SK-N-SH (cell line): ENCODE data around the gene PCDHA7. TPM values are rescaled to one million over a fixed set of nuclear protein-coding genes. Genes with fewer than 3 reads are reported as not detected.
A peak's percentile ranks its signal among the peaks of the same experiment; 100 is the strongest.

Experiments used
- CTCF ChIA-PET: fragments of 300-600, 350-600 bp; formaldehyde crosslinking; extraction: SDS; loops from one replicate; lab custom pipeline; 2021; lab: Yijun Ruan, JAX
- POLR2A ChIA-PET: fragments of 350-600 bp; sonication (Branson Sonifier 250); formaldehyde crosslinking; extraction: SDS; loops from one replicate; lab custom pipeline; 2020; ENCODE audit warnings: antibody characterized with exemption, inconsistent platforms; lab: Yijun Ruan, JAX
- DNase-seq: peaks from one replicate; pipeline ENCODE4 v3.0.0; 2012
- H2AFZ ChIP-seq: fragments of 200-600 bp; sonication (generic); 2 replicates; pipeline ENCODE4 v1.8.1; 2016; ENCODE audit warnings: antibody characterized with exemption, mild to moderate bottlenecking, low read depth
- H3F3A ChIP-seq: fragments of 200-600 bp; sonication (generic); replicated peaks from 2 replicates; pipeline ENCODE3; 2016; ENCODE audit warnings: antibody characterized with exemption, mild to moderate bottlenecking; ENCODE audit not compliant: insufficient read depth
- H3K27ac ChIP-seq, 2 experiments: fragments of 200-500 bp in 1 of 2; fragments of 200-600 bp in 1 of 2; sonication (Bioruptor generic) in 1 of 2; sonication (generic), shearing (Covaris generic) in 1 of 2; 2 replicates each; pipeline versions ENCODE4 v1.5.1 to v1.6.1; 2014 to 2016; ENCODE audit warnings: low read depth in 2 of 2, inconsistent platforms in 1 of 2, low read length in 1 of 2, mild to moderate bottlenecking in 1 of 2, mixed read lengths in 1 of 2
- H3K27me3 ChIP-seq: fragments of 200-600 bp; sonication (generic), shearing (Covaris generic); 2 replicates; pipeline ENCODE4 v1.6.1; 2016; ENCODE audit warnings: mixed run types; ENCODE audit not compliant: insufficient read depth
- H3K36me3 ChIP-seq, 2 experiments: fragments of 200-500 bp in 1 of 2; fragments of 200-600 bp in 1 of 2; sonication (Bioruptor generic) in 1 of 2; sonication (generic) in 1 of 2; replicated peaks in 1 of 2; 2 replicates each; pipeline versions ENCODE3 to v1.5.1; 2014 to 2016; ENCODE audit warnings: low read length in 1 of 2, mild to moderate bottlenecking in 1 of 2; ENCODE audit not compliant: insufficient read depth in 2 of 2, control insufficient read depth in 1 of 2
- H3K4me1 ChIP-seq, 2 experiments: fragments of 200-500 bp in 1 of 2; fragments of 200-600 bp in 1 of 2; sonication (Bioruptor generic) in 1 of 2; sonication (generic), shearing (Covaris generic) in 1 of 2; 2 replicates each; pipeline versions ENCODE4 v1.5.1 to v1.6.1; 2014 to 2016; ENCODE audit warnings: low read depth in 1 of 2, low read length in 1 of 2, mixed run types in 1 of 2; ENCODE audit not compliant: insufficient read depth in 2 of 2, control insufficient read depth in 1 of 2
- H3K4me2 ChIP-seq: fragments of 200-600 bp; sonication (generic), shearing (Covaris generic); 2 replicates; pipeline ENCODE4 v1.6.1; 2017; ENCODE audit warnings: mixed run types
- H3K4me3 ChIP-seq, 2 experiments: fragments of 200-500 bp in 1 of 2; fragments of 200-600 bp in 1 of 2; sonication (Bioruptor generic) in 1 of 2; sonication (generic), shearing (Covaris generic) in 1 of 2; 2 replicates each; pipeline versions ENCODE4 v1.5.1 to v1.8.1; 2014 to 2016; ENCODE audit warnings: low read depth in 2 of 2, inconsistent platforms in 1 of 2, low read length in 1 of 2, mild to moderate bottlenecking in 1 of 2, mixed read lengths in 1 of 2, moderate library complexity in 1 of 2
- H3K79me2 ChIP-seq: fragments of 200-600 bp; sonication (generic); 2 replicates; pipeline ENCODE4 v1.8.1; 2017; ENCODE audit warnings: mild to moderate bottlenecking; ENCODE audit not compliant: insufficient read depth
- H3K9ac ChIP-seq: fragments of 200-600 bp; sonication (generic); 2 replicates; pipeline ENCODE4 v1.6.1; 2017; ENCODE audit warnings: mixed run types
- H3K9me2 ChIP-seq: fragments of 200-600 bp; sonication (generic); 2 replicates; pipeline ENCODE4 v1.6.1; 2017; ENCODE audit warnings: mixed run types
- H3K9me3 ChIP-seq: fragments of 200-600 bp; sonication (generic); 2 replicates; pipeline ENCODE4 v1.6.1; 2017; ENCODE audit warnings: mixed run types, mild to moderate bottlenecking, moderate library complexity
- H4K20me1 ChIP-seq: fragments of 200-600 bp; sonication (generic); 2 replicates; pipeline ENCODE4 v1.6.1; 2017; ENCODE audit warnings: mild to moderate bottlenecking, mixed run types; ENCODE audit not compliant: insufficient read depth
- CHD2 ChIP-seq: fragments of 150-350 bp; IDR thresholded peaks from 2 replicates; pipeline ENCODE4 v1.6.1; 2018; ENCODE audit warnings: low read length; ENCODE audit not compliant: partially characterized antibody
- CTCF ChIP-seq: fragments of 200-600 bp; sonication (generic); IDR thresholded peaks from 2 replicates; pipeline ENCODE4 v1.6.1; 2017; ENCODE audit warnings: antibody characterized with exemption, mild to moderate bottlenecking, moderate library complexity
- FOXM1 ChIP-seq: IDR thresholded peaks from 2 replicates; pipeline ENCODE4 v1.4.0; 2012; ENCODE audit warnings: low read depth, mild to moderate bottlenecking
- GABPA ChIP-seq: IDR thresholded peaks from 2 replicates; pipeline ENCODE4 v1.4.0; 2012; ENCODE audit warnings: low read depth, mild to moderate bottlenecking
- NFIC ChIP-seq: IDR thresholded peaks from 2 replicates; pipeline ENCODE4 v1.4.0; 2012; ENCODE audit warnings: borderline replicate concordance
- NRF1 ChIP-seq: IDR thresholded peaks from 2 replicates; pipeline ENCODE4 v1.6.1; 2012; ENCODE audit warnings: low read depth, mild to moderate bottlenecking, low read length
- POLR2AphosphoS5 ChIP-seq: IDR thresholded peaks from 2 replicates; pipeline ENCODE4 v1.6.1; 2012; ENCODE audit warnings: low read depth, low read length
- RAD21 ChIP-seq: IDR thresholded peaks from 2 replicates; pipeline ENCODE4 v1.6.1; 2012; ENCODE audit warnings: mild to moderate bottlenecking, low read length
- SIN3A ChIP-seq: IDR thresholded peaks from 2 replicates; pipeline ENCODE4 v1.6.1; 2012; ENCODE audit warnings: low read depth, mild to moderate bottlenecking, low read length, moderate library complexity, borderline replicate concordance
- SMC3 ChIP-seq: IDR thresholded peaks from 2 replicates; pipeline ENCODE4 v1.6.1; 2012; ENCODE audit warnings: low read depth, low read length, improper control_type of control experiment
- TAF1 ChIP-seq: IDR thresholded peaks from 2 replicates; pipeline ENCODE4 v1.6.1; 2012; ENCODE audit warnings: low read depth, mild to moderate bottlenecking, low read length, moderate library complexity, borderline replicate concordance
- WGBS: methylation state at CpG from one replicate; pipeline ENCODE4 v1.1.6; 2017; ENCODE audit warnings: low lambda C conversion rate; 5-methylcytosine and 5-hydroxymethylcytosine counted together
- polyA plus RNA-seq, 3 experiments: library from polyadenylated mRNA; depleted of rRNA; stranded (reverse); fragments of >200 nt; gene quantifications; 2 replicates each; pipeline ENCODE4 v1.2.3, GENCODE V29; 2012
- TF ChIP-seq, protein P1 (sequence below): fragments of 150-350 bp; IDR thresholded peaks from 2 replicates; pipeline ENCODE4 v1.6.1; 2016; ENCODE audit warnings: mild to moderate bottlenecking, low read depth, low read length
- TF ChIP-seq, protein P2 (sequence below): IDR thresholded peaks from 2 replicates; pipeline ENCODE4 v1.6.1; 2012; ENCODE audit warnings: mild to moderate bottlenecking, low read depth, low read length, moderate library complexity

PCDHA7 gene
- polyA plus RNA-seq, 1 of the 3 experiments (the other 2 are of a cell fraction): 0.15 TPM

GRCh38 chr5:140877262-140877581, 43.2 kb downstream of the PCDHA7 start (continued):
- TF ChIP-seq FOXM1: no peak
- no peak for TF ChIP-seq TAF1
- TF ChIP-seq SIN3A: no peak

GRCh38 chr5:140881889-140882590, 48.0 kb downstream of the PCDHA7 start, which contains the start of gene PCDHA13:
TSS of gene PCDHA13 (plus strand) at chr5:140882124. CDS start at chr5:140882269, 145 bp downstream.
- Histone ChIP-seq H4K20me1 (no peaks in the 10 kb centered on the region), H3K9me3 (no peaks in the 10 kb centered on the region; the same call in 1 of the 2 replicates), H3K4me1 (no peaks in the 10 kb centered on the region; a peak in 1 of 4 replicates), H3K27ac (no peak within 1 kb of the TSS), H3K4me3 (no peak within 1 kb of the TSS), H2AFZ (no peak within 1 kb of the TSS), H3K79me2 (no peaks in the 10 kb centered on the region), H3F3A (no peaks in the 10 kb centered on the region), H3K27me3 (no peaks in the 10 kb centered on the region), H3K9me2 (no peaks in the 10 kb centered on the region), H3K36me3 (no peaks in the 10 kb centered on the region), H3K4me2 (no peak within 1 kb of the TSS), H3K9ac (no peak within 1 kb of the TSS)
- TF ChIP-seq, protein P1, sequence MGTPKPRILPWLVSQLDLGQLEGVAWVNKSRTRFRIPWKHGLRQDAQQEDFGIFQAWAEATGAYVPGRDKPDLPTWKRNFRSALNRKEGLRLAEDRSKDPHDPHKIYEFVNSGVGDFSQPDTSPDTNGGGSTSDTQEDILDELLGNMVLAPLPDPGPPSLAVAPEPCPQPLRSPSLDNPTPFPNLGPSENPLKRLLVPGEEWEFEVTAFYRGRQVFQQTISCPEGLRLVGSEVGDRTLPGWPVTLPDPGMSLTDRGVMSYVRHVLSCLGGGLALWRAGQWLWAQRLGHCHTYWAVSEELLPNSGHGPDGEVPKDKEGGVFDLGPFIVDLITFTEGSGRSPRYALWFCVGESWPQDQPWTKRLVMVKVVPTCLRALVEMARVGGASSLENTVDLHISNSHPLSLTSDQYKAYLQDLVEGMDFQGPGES: no peak
- TF ChIP-seq NRF1: no peak
- no peak for TF ChIP-seq CHD2
- no peak for TF ChIP-seq GABPA
- no peak for TF ChIP-seq POLR2AphosphoS5
- TF ChIP-seq, protein P2, sequence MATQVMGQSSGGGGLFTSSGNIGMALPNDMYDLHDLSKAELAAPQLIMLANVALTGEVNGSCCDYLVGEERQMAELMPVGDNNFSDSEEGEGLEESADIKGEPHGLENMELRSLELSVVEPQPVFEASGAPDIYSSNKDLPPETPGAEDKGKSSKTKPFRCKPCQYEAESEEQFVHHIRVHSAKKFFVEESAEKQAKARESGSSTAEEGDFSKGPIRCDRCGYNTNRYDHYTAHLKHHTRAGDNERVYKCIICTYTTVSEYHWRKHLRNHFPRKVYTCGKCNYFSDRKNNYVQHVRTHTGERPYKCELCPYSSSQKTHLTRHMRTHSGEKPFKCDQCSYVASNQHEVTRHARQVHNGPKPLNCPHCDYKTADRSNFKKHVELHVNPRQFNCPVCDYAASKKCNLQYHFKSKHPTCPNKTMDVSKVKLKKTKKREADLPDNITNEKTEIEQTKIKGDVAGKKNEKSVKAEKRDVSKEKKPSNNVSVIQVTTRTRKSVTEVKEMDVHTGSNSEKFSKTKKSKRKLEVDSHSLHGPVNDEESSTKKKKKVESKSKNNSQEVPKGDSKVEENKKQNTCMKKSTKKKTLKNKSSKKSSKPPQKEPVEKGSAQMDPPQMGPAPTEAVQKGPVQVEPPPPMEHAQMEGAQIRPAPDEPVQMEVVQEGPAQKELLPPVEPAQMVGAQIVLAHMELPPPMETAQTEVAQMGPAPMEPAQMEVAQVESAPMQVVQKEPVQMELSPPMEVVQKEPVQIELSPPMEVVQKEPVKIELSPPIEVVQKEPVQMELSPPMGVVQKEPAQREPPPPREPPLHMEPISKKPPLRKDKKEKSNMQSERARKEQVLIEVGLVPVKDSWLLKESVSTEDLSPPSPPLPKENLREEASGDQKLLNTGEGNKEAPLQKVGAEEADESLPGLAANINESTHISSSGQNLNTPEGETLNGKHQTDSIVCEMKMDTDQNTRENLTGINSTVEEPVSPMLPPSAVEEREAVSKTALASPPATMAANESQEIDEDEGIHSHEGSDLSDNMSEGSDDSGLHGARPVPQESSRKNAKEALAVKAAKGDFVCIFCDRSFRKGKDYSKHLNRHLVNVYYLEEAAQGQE: no peak
- POLR2A ChIA-PET: no interaction called here
- WGBS: 90% methylated on average over 26 of the region's 35 CpGs
- DNase-seq: no peak
- CTCF ChIA-PET: interaction anchor here (0.9 to 3.8 kb wide), 4 partner anchors 17 to 158 kb away, joined by 3 to 20 read pairs (median 4); partner anchors contain the start of gene PCDHAC1

- Histone ChIP-seq H2AFZ (no peak overlapping the region), H3K4me2 (no peak overlapping the region), H3K9me3 (no peaks in the 10 kb centered on the region; the same call in 1 of the 2 replicates), H3K4me3 (no peak overlapping the region), H3K9ac (no peak overlapping the region), H3F3A (no peaks in the 10 kb centered on the region), H3K36me3 (no peaks in the 10 kb centered on the region), H3K27ac (no peak overlapping the region), H4K20me1 (no peaks in the 10 kb centered on the region), H3K79me2 (no peaks in the 10 kb centered on the region), H3K9me2 (no peaks in the 10 kb centered on the region), H3K27me3 (no peaks in the 10 kb centered on the region), H3K4me1 (no peaks in the 10 kb centered on the region; a peak in 1 of 4 replicates)
- 81% methylated on average over 12 of the region's 12 CpGs for WGBS
- ChIA-PET CTCF (interaction anchor here (0.7 to 1.3 kb wide), 4 partner anchors 17 to 43 kb away, joined by 3 to 4 read pairs (median 4); partner anchors contain the start of gene PCDHAC1), POLR2A (no interaction called here)
- DNase-seq: peak; percentile 43
- TF ChIP-seq SMC3: peak; percentile 29; the same call in 1 of the 2 replicates
- peak; percentile 49 for TF ChIP-seq RAD21
- TF ChIP-seq, protein P2: no peak
- no peak; the same call in 1 of the 2 replicates for TF ChIP-seq CTCF
- no peak for TF ChIP-seq NFIC
These were observed 48.5 kb downstream of the PCDHA7 start for GRCh38 chr5:140882591-140882899.
